GM12878 (cell line): ENCODE data around the gene GLO1. TPM values are rescaled to one million over a fixed set of nuclear protein-coding genes. Genes with fewer than 3 reads are reported as not detected.

ENCODE experiments used
- BHLHE40 ChIP-seq, 2 experiments: fragments of 450-650 bp in 1 of 2; IDR thresholded peaks; 2 replicates each; pipeline ENCODE4 v1.6.1; 2011 to 2017; ENCODE audit warnings: low read depth in 2 of 2, borderline replicate concordance in 1 of 2, improper control_type of control experiment in 1 of 2, low read length in 1 of 2, mild to moderate bottlenecking in 1 of 2
- BRCA1 ChIP-seq: IDR thresholded peaks from 2 replicates; pipeline ENCODE4 v1.6.1; 2011; ENCODE audit warnings: low read depth, low read length, improper control_type of control experiment
- CREM ChIP-seq: IDR thresholded peaks from 2 replicates; pipeline ENCODE4 v1.6.1; 2014; ENCODE audit warnings: antibody characterized with exemption, low read depth
- EP300 ChIP-seq, 2 experiments: fragments of 150-350 bp in 1 of 2; IDR thresholded peaks; 2 replicates each; pipeline ENCODE4 v1.6.1; 2011 to 2012; ENCODE audit warnings: low read depth in 2 of 2, low read length in 2 of 2, borderline replicate concordance in 1 of 2, improper control_type of control experiment in 1 of 2, inconsistent platforms in 1 of 2; ENCODE audit not compliant: control insufficient read depth in 1 of 2
- GABPA ChIP-seq: IDR thresholded peaks from 2 replicates; pipeline ENCODE4 v1.6.1; 2014; ENCODE audit warnings: antibody characterized with exemption, low read depth, mild to moderate bottlenecking, inconsistent platforms
- JUND ChIP-seq: IDR thresholded peaks from 2 replicates; pipeline ENCODE4 v1.6.1; 2012; ENCODE audit warnings: low read depth, mild to moderate bottlenecking, low read length, improper control_type of control experiment, moderate library complexity
- LARP7 ChIP-seq: fragments of 450-650 bp; IDR thresholded peaks from 2 replicates; pipeline ENCODE4 v1.6.1; 2017; ENCODE audit warnings: mild to moderate bottlenecking
- POLR2A ChIP-seq: IDR thresholded peaks from 2 replicates; pipeline ENCODE4 v1.6.1; 2011; ENCODE audit warnings: low read depth, mild to moderate bottlenecking, low read length
- POLR2AphosphoS5 ChIP-seq: IDR thresholded peaks from 2 replicates; pipeline ENCODE4 v1.6.1; 2011; ENCODE audit warnings: mild to moderate bottlenecking, low read length, inconsistent platforms
- SMC3 ChIP-seq: IDR thresholded peaks from 2 replicates; pipeline ENCODE4 v1.6.1; 2011; ENCODE audit warnings: low read length, improper control_type of control experiment, borderline replicate concordance
- ZNF207 ChIP-seq: fragments of 450-650 bp; IDR thresholded peaks from 2 replicates; pipeline ENCODE4 v1.6.1; 2014; ENCODE audit warnings: antibody characterized with exemption, mild to moderate bottlenecking, borderline replicate concordance
- polyA plus RNA-seq, 11 experiments: library from polyadenylated mRNA; depleted of rRNA in 4 of 11; unstranded in 6 of 11; stranded (reverse) in 5 of 11; fragments of >200 nt; fragmentation: Nextera tagmentation in 4 of 11; fragmentation: Illumina TruSeq in 1 of 11; extraction: Ambion mirVana in 4 of 11; extraction: Trizol in 1 of 11; gene quantifications; 1 replicate in 1 of 11; 2 replicates in 10 of 11; pipeline versions ENCODE4 v1.2.1 to v1.2.3, GENCODE V29; 2011 to 2016; ENCODE audit warnings: inconsistent platforms in 2 of 11, missing spikeins in 2 of 11, low read depth in 1 of 11
- total RNA-seq, 4 experiments: library from RNA; depleted of rRNA in 3 of 4; stranded (reverse); fragments of >200 nt in 3 of 4; fragmentation: Illumina TruSeq in 1 of 4; extraction: Trizol in 1 of 4; gene quantifications; 2 replicates each; pipeline versions ENCODE4 v1.2.1 to v1.2.3, GENCODE V29; 2013 to 2021
- TF ChIP-seq, protein P1 (sequence below): fragments of 450-650 bp; IDR thresholded peaks from 2 replicates; pipeline ENCODE4 v1.6.1; 2017; ENCODE audit warnings: borderline replicate concordance
- TF ChIP-seq, protein P2 (sequence below): fragments of 450-650 bp; IDR thresholded peaks from 2 replicates; pipeline ENCODE4 v1.6.1; 2018; ENCODE audit warnings: borderline replicate concordance, mild to moderate bottlenecking; ENCODE audit not compliant: partially characterized antibody
- TF ChIP-seq, protein P3 (sequence below): fragments of 450-650 bp; conservative IDR thresholded peaks from 2 replicates; pipeline ENCODE4 v1.6.1; 2017; ENCODE audit warnings: mild to moderate bottlenecking, moderate library complexity
- TF ChIP-seq, protein P4 (sequence below): fragments of 450-650 bp; IDR thresholded peaks from 2 replicates; pipeline ENCODE4 v1.6.1; 2016; ENCODE audit warnings: mild to moderate bottlenecking, moderate library complexity, borderline replicate concordance
- TF ChIP-seq, protein P5 (sequence below): IDR thresholded peaks from 2 replicates; pipeline ENCODE4 v1.6.1; 2011; ENCODE audit warnings: low read depth, mild to moderate bottlenecking, low read length, moderate library complexity, borderline replicate concordance; ENCODE audit errors: extremely low read depth

Gene GLO1
- total and polyA plus RNA-seq, 10 of the 15 experiments (the other 5 are each of a cell fraction or from before 2014, with no cell fraction given), result 105 to 227 (median 150) TPM

DNA sequence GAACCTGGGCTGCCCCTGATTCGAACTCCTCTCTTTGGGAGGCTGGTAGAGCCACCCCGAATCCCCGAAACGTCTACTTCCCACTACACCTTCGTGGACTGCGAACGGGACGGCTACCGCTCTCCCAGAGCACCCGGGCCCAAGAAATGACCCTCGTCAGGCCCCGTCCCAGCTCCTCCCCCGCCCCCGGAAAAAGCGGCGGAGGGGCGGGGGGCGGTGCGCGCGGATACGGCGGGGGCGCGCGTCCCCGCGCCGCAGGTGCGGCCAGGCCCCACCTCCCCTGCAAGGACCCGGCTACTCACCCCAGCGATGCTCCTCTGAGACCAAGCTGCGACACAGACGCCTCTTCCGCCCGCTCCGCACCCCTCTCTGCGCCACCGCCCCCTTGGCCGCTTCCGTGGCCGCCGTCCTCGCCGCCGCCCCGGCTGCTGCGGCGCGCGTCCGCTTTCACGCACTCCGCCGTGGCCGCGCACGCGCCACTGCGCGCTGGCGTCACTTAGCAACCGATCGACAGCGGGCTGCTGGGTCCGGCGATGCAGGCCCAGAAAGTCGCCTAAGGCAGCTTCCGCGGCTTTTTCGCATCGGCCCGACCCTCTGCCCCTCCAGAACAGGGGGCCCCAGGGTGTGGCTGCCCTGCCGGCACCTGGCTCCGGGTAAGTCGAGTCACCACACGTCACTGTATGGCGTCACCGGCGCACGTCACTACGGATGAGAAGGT is 63.3 kb downstream of the GLO1 start, which contains the start of gene BTBD9 (continued):
- TF ChIP-seq, protein P1, sequence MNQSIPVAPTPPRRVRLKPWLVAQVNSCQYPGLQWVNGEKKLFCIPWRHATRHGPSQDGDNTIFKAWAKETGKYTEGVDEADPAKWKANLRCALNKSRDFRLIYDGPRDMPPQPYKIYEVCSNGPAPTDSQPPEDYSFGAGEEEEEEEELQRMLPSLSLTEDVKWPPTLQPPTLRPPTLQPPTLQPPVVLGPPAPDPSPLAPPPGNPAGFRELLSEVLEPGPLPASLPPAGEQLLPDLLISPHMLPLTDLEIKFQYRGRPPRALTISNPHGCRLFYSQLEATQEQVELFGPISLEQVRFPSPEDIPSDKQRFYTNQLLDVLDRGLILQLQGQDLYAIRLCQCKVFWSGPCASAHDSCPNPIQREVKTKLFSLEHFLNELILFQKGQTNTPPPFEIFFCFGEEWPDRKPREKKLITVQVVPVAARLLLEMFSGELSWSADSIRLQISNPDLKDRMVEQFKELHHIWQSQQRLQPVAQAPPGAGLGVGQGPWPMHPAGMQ, result no peak
- TF ChIP-seq BRCA1 (no peak), CREM (peak; percentile 98), GABPA (no peak), LARP7 (peak; percentile 66), EP300 (IDR thresholded peaks at IDR 0.05; ENCODE audit: borderline replicate concordance in 1 of 2, control insufficient read depth in 1 of 2, low read depth in 2 of 2, low read length in 2 of 2) (no peak), ZNF207 (no peak), JUND (no peak), POLR2AphosphoS5 (peak; percentile 75; the same call in 1 of the 2 replicates), BHLHE40 (IDR thresholded peaks at IDR 0.05; ENCODE audit: borderline replicate concordance in 1 of 2, low read depth in 2 of 2, low read length in 1 of 2) (peak; percentile 17 to 79; a peak in 2 of 4 replicates), POLR2A (peak; percentile 87), SMC3 (no peak)
- TF ChIP-seq, protein P2, sequence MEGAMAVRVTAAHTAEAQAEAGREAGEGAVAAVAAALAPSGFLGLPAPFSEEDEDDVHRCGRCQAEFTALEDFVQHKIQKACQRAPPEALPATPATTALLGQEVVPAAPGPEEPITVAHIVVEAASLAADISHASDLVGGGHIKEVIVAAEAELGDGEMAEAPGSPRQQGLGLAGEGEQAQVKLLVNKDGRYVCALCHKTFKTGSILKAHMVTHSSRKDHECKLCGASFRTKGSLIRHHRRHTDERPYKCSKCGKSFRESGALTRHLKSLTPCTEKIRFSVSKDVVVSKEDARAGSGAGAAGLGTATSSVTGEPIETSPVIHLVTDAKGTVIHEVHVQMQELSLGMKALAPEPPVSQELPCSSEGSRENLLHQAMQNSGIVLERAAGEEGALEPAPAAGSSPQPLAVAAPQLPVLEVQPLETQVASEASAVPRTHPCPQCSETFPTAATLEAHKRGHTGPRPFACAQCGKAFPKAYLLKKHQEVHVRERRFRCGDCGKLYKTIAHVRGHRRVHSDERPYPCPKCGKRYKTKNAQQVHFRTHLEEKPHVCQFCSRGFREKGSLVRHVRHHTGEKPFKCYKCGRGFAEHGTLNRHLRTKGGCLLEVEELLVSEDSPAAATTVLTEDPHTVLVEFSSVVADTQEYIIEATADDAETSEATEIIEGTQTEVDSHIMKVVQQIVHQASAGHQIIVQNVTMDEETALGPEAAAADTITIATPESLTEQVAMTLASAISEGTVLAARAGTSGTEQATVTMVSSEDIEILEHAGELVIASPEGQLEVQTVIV, result no peak
- TF ChIP-seq, protein P3, sequence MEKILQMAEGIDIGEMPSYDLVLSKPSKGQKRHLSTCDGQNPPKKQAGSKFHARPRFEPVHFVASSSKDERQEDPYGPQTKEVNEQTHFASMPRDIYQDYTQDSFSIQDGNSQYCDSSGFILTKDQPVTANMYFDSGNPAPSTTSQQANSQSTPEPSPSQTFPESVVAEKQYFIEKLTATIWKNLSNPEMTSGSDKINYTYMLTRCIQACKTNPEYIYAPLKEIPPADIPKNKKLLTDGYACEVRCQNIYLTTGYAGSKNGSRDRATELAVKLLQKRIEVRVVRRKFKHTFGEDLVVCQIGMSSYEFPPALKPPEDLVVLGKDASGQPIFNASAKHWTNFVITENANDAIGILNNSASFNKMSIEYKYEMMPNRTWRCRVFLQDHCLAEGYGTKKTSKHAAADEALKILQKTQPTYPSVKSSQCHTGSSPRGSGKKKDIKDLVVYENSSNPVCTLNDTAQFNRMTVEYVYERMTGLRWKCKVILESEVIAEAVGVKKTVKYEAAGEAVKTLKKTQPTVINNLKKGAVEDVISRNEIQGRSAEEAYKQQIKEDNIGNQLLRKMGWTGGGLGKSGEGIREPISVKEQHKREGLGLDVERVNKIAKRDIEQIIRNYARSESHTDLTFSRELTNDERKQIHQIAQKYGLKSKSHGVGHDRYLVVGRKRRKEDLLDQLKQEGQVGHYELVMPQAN, result peak; percentile 62
- TF ChIP-seq, protein P4, sequence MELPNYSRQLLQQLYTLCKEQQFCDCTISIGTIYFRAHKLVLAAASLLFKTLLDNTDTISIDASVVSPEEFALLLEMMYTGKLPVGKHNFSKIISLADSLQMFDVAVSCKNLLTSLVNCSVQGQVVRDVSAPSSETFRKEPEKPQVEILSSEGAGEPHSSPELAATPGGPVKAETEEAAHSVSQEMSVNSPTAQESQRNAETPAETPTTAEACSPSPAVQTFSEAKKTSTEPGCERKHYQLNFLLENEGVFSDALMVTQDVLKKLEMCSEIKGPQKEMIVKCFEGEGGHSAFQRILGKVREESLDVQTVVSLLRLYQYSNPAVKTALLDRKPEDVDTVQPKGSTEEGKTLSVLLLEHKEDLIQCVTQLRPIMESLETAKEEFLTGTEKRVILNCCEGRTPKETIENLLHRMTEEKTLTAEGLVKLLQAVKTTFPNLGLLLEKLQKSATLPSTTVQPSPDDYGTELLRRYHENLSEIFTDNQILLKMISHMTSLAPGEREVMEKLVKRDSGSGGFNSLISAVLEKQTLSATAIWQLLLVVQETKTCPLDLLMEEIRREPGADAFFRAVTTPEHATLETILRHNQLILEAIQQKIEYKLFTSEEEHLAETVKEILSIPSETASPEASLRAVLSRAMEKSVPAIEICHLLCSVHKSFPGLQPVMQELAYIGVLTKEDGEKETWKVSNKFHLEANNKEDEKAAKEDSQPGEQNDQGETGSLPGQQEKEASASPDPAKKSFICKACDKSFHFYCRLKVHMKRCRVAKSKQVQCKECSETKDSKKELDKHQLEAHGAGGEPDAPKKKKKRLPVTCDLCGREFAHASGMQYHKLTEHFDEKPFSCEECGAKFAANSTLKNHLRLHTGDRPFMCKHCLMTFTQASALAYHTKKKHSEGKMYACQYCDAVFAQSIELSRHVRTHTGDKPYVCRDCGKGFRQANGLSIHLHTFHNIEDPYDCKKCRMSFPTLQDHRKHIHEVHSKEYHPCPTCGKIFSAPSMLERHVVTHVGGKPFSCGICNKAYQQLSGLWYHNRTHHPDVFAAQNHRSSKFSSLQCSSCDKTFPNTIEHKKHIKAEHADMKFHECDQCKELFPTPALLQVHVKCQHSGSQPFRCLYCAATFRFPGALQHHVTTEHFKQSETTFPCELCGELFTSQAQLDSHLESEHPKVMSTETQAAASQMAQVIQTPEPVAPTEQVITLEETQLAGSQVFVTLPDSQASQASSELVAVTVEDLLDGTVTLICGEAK, result no peak
- TF ChIP-seq, protein P5, sequence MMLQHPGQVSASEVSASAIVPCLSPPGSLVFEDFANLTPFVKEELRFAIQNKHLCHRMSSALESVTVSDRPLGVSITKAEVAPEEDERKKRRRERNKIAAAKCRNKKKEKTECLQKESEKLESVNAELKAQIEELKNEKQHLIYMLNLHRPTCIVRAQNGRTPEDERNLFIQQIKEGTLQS, result no peak
